Lung (tissue), 12 donors: ENCODE results near the gene FGF19. TPM values are rescaled to one million over a fixed set of nuclear protein-coding genes. Genes with fewer than 3 reads are reported as not detected.

ENCODE experiments used
- ATAC-seq: fragments of 200-7000 bp; cut with Tn5 transposase; one replicate; pipeline ENCODE4 v1.9.1; 2020; ENCODE audit warnings: moderate number of reproducible peaks; ENCODE audit not compliant: insufficient read depth, low FRiP score
- DNase-seq, 3 donors: peaks; one replicate each; pipeline ENCODE4 v3.0.0-alpha.2; 2013 to 2017
- H3K27ac ChIP-seq, 2 donors: one replicate each; pipeline ENCODE4 v1.5.1; 2013; ENCODE audit warnings: mild to moderate bottlenecking in 2 of 2, moderate library complexity in 2 of 2, control low read depth in 1 of 2, inconsistent platforms in 1 of 2, low read depth in 1 of 2, low read length in 1 of 2
- H3K27me3 ChIP-seq, 3 donors: one replicate each; pipeline ENCODE4 v1.5.1; 2013; ENCODE audit warnings: low read length in 2 of 3; ENCODE audit not compliant: control insufficient read depth in 3 of 3, insufficient read depth in 3 of 3
- H3K36me3 ChIP-seq, 4 donors: one replicate each; pipeline ENCODE4 v1.5.1; 2013; ENCODE audit warnings: low read length in 4 of 4, mild to moderate bottlenecking in 1 of 4, moderate library complexity in 1 of 4; ENCODE audit not compliant: control insufficient read depth in 4 of 4, insufficient read depth in 4 of 4
- H3K4me1 ChIP-seq, 5 donors: one replicate each; pipeline ENCODE4 v1.5.1; 2013; ENCODE audit warnings: low read length in 5 of 5, mild to moderate bottlenecking in 2 of 5, moderate library complexity in 1 of 5; ENCODE audit not compliant: control insufficient read depth in 5 of 5, insufficient read depth in 5 of 5
- H3K4me3 ChIP-seq: one replicate; pipeline ENCODE4 v1.5.1; 2013; ENCODE audit warnings: mild to moderate bottlenecking, control low read depth, moderate library complexity
- H3K9ac ChIP-seq, 2 donors: one replicate each; pipeline ENCODE4 v1.5.1; 2013; ENCODE audit warnings: low read length in 2 of 2, control low read depth in 1 of 2; ENCODE audit not compliant: insufficient read depth in 1 of 2
- H3K9me3 ChIP-seq, 4 donors: one replicate each; pipeline ENCODE4 v1.5.1; 2013; ENCODE audit warnings: low read length in 3 of 4, mild to moderate bottlenecking in 1 of 4, moderate library complexity in 1 of 4; ENCODE audit not compliant: control insufficient read depth in 4 of 4, insufficient read depth in 3 of 4
- CTCF ChIP-seq: IDR thresholded peaks from 2 replicates; pipeline ENCODE4 v1.5.1; 2012; ENCODE audit warnings: mild to moderate bottlenecking; ENCODE audit errors: control extremely low read depth, extremely low read depth
- WGBS, 2 donors: extraction: QIAGEN DNeasy Blood & Tissue Kit; methylation state at CpG; one replicate each; pipeline ENCODE4 v1.1.7; 2013; 5-methylcytosine and 5-hydroxymethylcytosine counted together
- polyA plus RNA-seq, 2 donors: library from polyadenylated mRNA; stranded (reverse); fragments of 200-250 nt; gene quantifications; one replicate each; pipeline ENCODE4 v1.2.1, GENCODE V29; 2013
- total RNA-seq, 2 donors: library from RNA; depleted of rRNA in 1 of 2; stranded (reverse); fragments of >200 nt in 1 of 2; gene quantifications; one replicate each; pipeline ENCODE4 v1.2.1, GENCODE V29; 2014 to 2021
- donor health status: control.
- donor health status: control.
- donor health status: Bipolar disorder and iron deficiency.
- donor health status: healthy.
- donor health status: DM: yes; HTN: yes; CAD: no.

FGF19 gene
- total and polyA plus RNA-seq, 4 donors: 0.09 TPM; not detected in 3

GRCh38 chr11:69729252-69729651 is 25.4 kb upstream of the FGF19 start:
- no peak for TF ChIP-seq CTCF
- H3K27ac ChIP-seq: no peak overlapping the region

GRCh38 chr11:69727266-69727665 is 23.4 kb upstream of the FGF19 start:
- no peak overlapping the region for H3K9ac ChIP-seq
- DNase-seq: no peak

More at GRCh38 chr11:69729252-69729651, 25.4 kb upstream of the FGF19 start:
- peaks cover 0 to 8% (median 0%) of the 10 kb centered on the region in 4 donors for H3K9me3 ChIP-seq
- H3K27me3 ChIP-seq: peaks cover 0 to 2% (median 0%) of the 10 kb centered on the region in 3 donors
- WGBS, 2 donors: 88 to 90% methylated on average over 9 of the region's 9 CpGs
- ATAC-seq: no peak
- H3K4me3 ChIP-seq: no peak overlapping the region
- H3K36me3 ChIP-seq: no peaks in the 10 kb centered on the region
- no peak overlapping the region for H3K9ac ChIP-seq
- no peaks in the 10 kb centered on the region for H3K4me1 ChIP-seq
- no peak for DNase-seq

GRCh38 chr11:69726481-69726880 is 22.7 kb upstream of the FGF19 start:
- WGBS, 2 donors: 55 to 56% methylated on average over 18 of the region's 18 CpGs
- no peak for ATAC-seq
- no peak overlapping the region for H3K4me3 ChIP-seq
- DNase-seq: no peak
- no peaks in the 10 kb centered on the region for H3K4me1 ChIP-seq
- no peak for TF ChIP-seq CTCF
- H3K9ac ChIP-seq: no peak overlapping the region
- H3K36me3 ChIP-seq: no peaks in the 10 kb centered on the region
- H3K27me3 ChIP-seq: peaks cover 0 to 6% (median 3%) of the 10 kb centered on the region in 3 donors
- H3K9me3 ChIP-seq: peaks cover 0 to 2% (median 0%) of the 10 kb centered on the region in 4 donors
- H3K27ac ChIP-seq: no peak overlapping the region

More at GRCh38 chr11:69727266-69727665, 23.4 kb upstream of the FGF19 start:
- Histone ChIP-seq H3K27ac (no peak overlapping the region), H3K9me3 (peaks cover 0 to 2% (median 0%) of the 10 kb centered on the region in 4 donors), H3K4me1 (no peaks in the 10 kb centered on the region), H3K4me3 (no peak overlapping the region), H3K27me3 (peaks cover 0 to 2% (median 0%) of the 10 kb centered on the region in 3 donors), H3K36me3 (no peaks in the 10 kb centered on the region)
- no peak for ATAC-seq
- no peak for TF ChIP-seq CTCF
- 86 to 90% methylated on average over 10 of the region's 10 CpGs for WGBS, 2 donors

GRCh38 chr11:69726019-69726418 is 22.2 kb upstream of the FGF19 start:
- no peak overlapping the region for H3K4me3 ChIP-seq
- 46 to 51% methylated on average over 9 of the region's 9 CpGs for WGBS, 2 donors
- TF ChIP-seq CTCF: no peak
- no peaks in the 10 kb centered on the region for H3K36me3 ChIP-seq
- no peak overlapping the region for H3K9ac ChIP-seq
- no peak overlapping the region for H3K27ac ChIP-seq
- ATAC-seq (no peak), DNase-seq (no peak)
- peaks cover 0 to 8% (median 5%) of the 10 kb centered on the region in 3 donors for H3K27me3 ChIP-seq
- H3K4me1 ChIP-seq: no peaks in the 10 kb centered on the region
- peaks cover 0 to 2% (median 0%) of the 10 kb centered on the region in 4 donors for H3K9me3 ChIP-seq
